Pancreas (tissue), 10 donors: ENCODE measurements around the gene PI4KA. TPM values are rescaled to one million over a fixed set of nuclear protein-coding genes. Genes with fewer than 3 reads are reported as not detected.

Source experiments
- ATAC-seq, 4 donors: fragments of 200-7000 bp; cut with Tn5 transposase; one replicate each; pipeline versions ENCODE4 v1.8.0 to v1.9.1; 2020; ENCODE audit warnings: mild to moderate bottlenecking in 4 of 4, moderate library complexity in 4 of 4
- DNase-seq, 6 donors: peaks; one replicate each; pipeline ENCODE4 v3.0.0-alpha.2; 2020
- FAIRE-seq: peaks from 2 replicates; lab custom pipeline; 2012; peaks lifted over from hg19 to GRCh38; lab: Jason Lieb, UNC
- H3K27ac ChIP-seq, 4 donors: fragments of 200-600 bp; sonication (generic); 1 replicate in 3 of 4; 2 replicates in 1 of 4; pipeline versions ENCODE4 v1.5.0 to v1.8.0; 2020
- H3K27me3 ChIP-seq, 4 donors: fragments of 200-600 bp; one replicate each; pipeline ENCODE4 v1.8.0; 2021
- H3K36me3 ChIP-seq, 3 donors: fragments of 200-600 bp; sonication (generic) in 1 of 3; one replicate each; pipeline versions ENCODE4 v1.5.0 to v1.8.0; 2020 to 2021
- H3K4me1 ChIP-seq, 3 donors: fragments of 200-600 bp; one replicate each; pipeline ENCODE4 v1.8.0; 2021
- H3K4me3 ChIP-seq, 4 donors: fragments of 200-600 bp; sonication (generic) in 2 of 4; one replicate each; pipeline versions ENCODE4 v1.5.0 to v1.8.0; 2020 to 2021
- H3K9me3 ChIP-seq, 4 donors: fragments of 200-600 bp; one replicate each; pipeline ENCODE4 v1.8.0; 2021
- CTCF ChIP-seq, 4 donors: fragments of 200-600 bp; sonication (generic) in 3 of 4; IDR thresholded peaks; one replicate each; pipeline versions ENCODE4 v1.5.0 to v1.8.0; 2021; ENCODE audit warnings: antibody characterized with exemption in 4 of 4
- WGBS, 2 donors: extraction: QIAGEN DNeasy Blood & Tissue Kit; methylation state at CpG; one replicate each; pipeline ENCODE4 v1.1.7; 2013; 5-methylcytosine and 5-hydroxymethylcytosine counted together
- intact Hi-C, 3 donors: fragments of 100-400 bp; cut with DNase I; formaldehyde crosslinking; loops; one replicate each; pipeline versions ENCODE4 v1.11.1 to v1.14.2; 2022
- polyA plus RNA-seq, 2 donors: library from polyadenylated mRNA; stranded (reverse); fragments of 200-250 nt; gene quantifications; one replicate each; pipeline ENCODE4 v1.2.3, GENCODE V29; 2013
- total RNA-seq, 6 donors: library from RNA; stranded (reverse); fragmentation: NEBNext Ultra II Directional in 4 of 6; extraction: Animal tissue kit (Norgen Biotek cat#: 25700) in 4 of 6; gene quantifications; one replicate each; pipeline versions ENCODE4 v1.2.1 to v1.2.4, GENCODE V29; 2021 to 2023
- donor health status: healthy with polysubstance abuse.
- donor health status: DM: no; HTN: no; CAD: no; lungs with moderate emphysema.
- donor health status: DM: no; HTN: no; CAD: no.
- donor health status: control.
- donor health status: control.
- donor health status: Bipolar disorder and iron deficiency.
- donor health status: DM: yes; HTN: yes; CAD: no.
- donor health status: DM: no; HTN: no; CAD: no.
- donor health status: DM: no; HTN: no; CAD: no.
- donor health status: DM: yes; HTN: yes; CAD: no.

PI4KA gene
- total and polyA plus RNA-seq, 8 donors = 23.6 to 46.6 (median 32.0) TPM

- H3K27me3 ChIP-seq = peaks cover 0 to 7% (median 0%) of the 10 kb centered on the region in 4 donors
- H3K4me1 ChIP-seq = no peaks in the 10 kb centered on the region
- DNase-seq (no peak), FAIRE-seq (no peak), ATAC-seq (no peak)
- no peak overlapping the region for H3K27ac ChIP-seq
- no peaks in the 10 kb centered on the region for H3K9me3 ChIP-seq
- WGBS, 2 donors = 58 to 63% methylated on average over 11 of the region's 11 CpGs
- no peaks in the 10 kb centered on the region for H3K36me3 ChIP-seq
- H3K4me3 ChIP-seq = no peak overlapping the region
- no peak for TF ChIP-seq CTCF (IDR thresholded peaks at IDR 0.05)
- intact Hi-C loops = no loop called here
These were observed 200.0 kb downstream of the PI4KA start for GRCh38 chr22:20658433-20659222.

- intact Hi-C loops = no loop called here
- H3K9me3 ChIP-seq = no peaks in the 10 kb centered on the region
- no peaks in the 10 kb centered on the region for H3K36me3 ChIP-seq
- no peak for TF ChIP-seq CTCF (IDR thresholded peaks at IDR 0.05)
- DNase-seq = no peak
- no peak overlapping the region for H3K4me3 ChIP-seq
- no peak for FAIRE-seq
- no peak for ATAC-seq
- WGBS, 2 donors = 68 to 69% methylated on average over 5 of the region's 5 CpGs
- no peaks in the 10 kb centered on the region for H3K4me1 ChIP-seq
- no peak overlapping the region for H3K27ac ChIP-seq
- H3K27me3 ChIP-seq = peaks cover 0 to 7% (median 0%) of the 10 kb centered on the region in 4 donors
These were observed 200.6 kb downstream of the PI4KA start for GRCh38 chr22:20657963-20658362.

Other genes starting within 250 kb of the PI4KA start
- gene SERPIND1, start 84.7 kb downstream of the PI4KA start, total RNA-seq = under 1 TPM in 5 of 6 donors, not detected in 1; 0.09 to 0.35 (median 0.12) TPM
- under 1 TPM; 0.21 to 0.30 TPM for gene SERPIND1, start 84.7 kb downstream of the PI4KA start, polyA plus RNA-seq
- 10 to 100 TPM; 10.3 to 16.1 (median 12.8) TPM for gene SNAP29, start 196 bp upstream of the PI4KA start, total RNA-seq
- 1 to 10 TPM; 6.6 to 8.9 TPM for gene SNAP29, start 196 bp upstream of the PI4KA start, polyA plus RNA-seq
- 10 to 100 TPM; 15.8 to 29.4 (median 20.9) TPM for gene CRKL, start 58.6 kb upstream of the PI4KA start, total RNA-seq
- gene CRKL, start 58.6 kb upstream of the PI4KA start, polyA plus RNA-seq = 10 to 100 TPM in 1 of 2 donors, 1 to 10 TPM in 1; 9.1 to 13.3 TPM
- 1 to 10 TPM in 4 of 6 donors, under 1 TPM in 2; 0.63 to 2.3 (median 1.1) TPM for gene AIFM3, start 108.4 kb upstream of the PI4KA start, total RNA-seq
- 1 to 10 TPM; 1.4 to 4.5 TPM for gene AIFM3, start 108.4 kb upstream of the PI4KA start, polyA plus RNA-seq
- 10 to 100 TPM; 15.0 to 42.0 (median 21.8) TPM for gene LZTR1, start 123.5 kb upstream of the PI4KA start, total RNA-seq
- gene LZTR1, start 123.5 kb upstream of the PI4KA start, polyA plus RNA-seq = 10 to 100 TPM; 53.4 to 56.2 TPM
- gene THAP7, start 143.3 kb upstream of the PI4KA start, total RNA-seq = 10 to 100 TPM in 5 of 6 donors, 1 to 10 TPM in 1; 9.0 to 16.0 (median 13.0) TPM
- gene THAP7, start 143.3 kb upstream of the PI4KA start, polyA plus RNA-seq = 10 to 100 TPM; 52.1 to 54.9 TPM
- gene P2RX6, start 156.4 kb upstream of the PI4KA start, total RNA-seq = under 1 TPM in 5 of 6 donors, not detected in 1; 0.09 to 0.40 (median 0.37) TPM
- gene P2RX6, start 156.4 kb upstream of the PI4KA start, polyA plus RNA-seq = 1 to 10 TPM in 1 of 2 donors, under 1 TPM in 1; 0.57 to 2.9 TPM
- gene SLC7A4, start 173.8 kb upstream of the PI4KA start, total RNA-seq = under 1 TPM in 5 of 6 donors, not detected in 1; 0.09 to 0.28 (median 0.18) TPM
- 1 to 10 TPM in 1 of 2 donors, under 1 TPM in 1; 0.68 to 1.4 TPM for gene SLC7A4, start 173.8 kb upstream of the PI4KA start, polyA plus RNA-seq
- gene LRRC74B, start 187.1 kb upstream of the PI4KA start, total RNA-seq = not detected
- gene LRRC74B, start 187.1 kb upstream of the PI4KA start, polyA plus RNA-seq = under 1 TPM in 1 of 2 donors, not detected in 1; 0.05 TPM